ENCODE data around the gene TMCO1. TPM values are rescaled to one million over a fixed set of nuclear protein-coding genes. Genes with fewer than 3 reads are reported as not detected.

TMCO1 gene
- total RNA-seq, 1 experiment from 2014 or later, result 116 TPM

- no peak for DNase-seq (ENCODE audit: low spot score)
- Histone ChIP-seq H3K27ac (ENCODE audit: low read depth, low read length, poor library complexity, severe bottlenecking) (peak overlapping the region; percentile 97), H3K4me1 (ENCODE audit: insufficient read depth, low read length, poor library complexity, severe bottlenecking) (peaks cover 26% of the 10 kb centered on the region), H3K9me3 (ENCODE audit: low read depth, low read length, poor library complexity, severe bottlenecking) (no peaks in the 10 kb centered on the region), H3K36me3 (ENCODE audit: insufficient read depth, low read length, poor library complexity, severe bottlenecking) (peaks cover 6% of the 10 kb centered on the region), H3K4me3 (ENCODE audit: low read depth, low read length, poor library complexity, severe bottlenecking) (peak overlapping the region; percentile 81), H3K27me3 (replicated peaks; ENCODE audit: insufficient read depth, low read depth, low read length, poor library complexity) (no peaks in the 10 kb centered on the region)
- no peak for TF ChIP-seq EZH2 (IDR thresholded peaks at IDR 0.05; ENCODE audit: borderline replicate concordance, low read depth, low read length, poor library complexity, severe bottlenecking)
- TF ChIP-seq, protein P1, sequence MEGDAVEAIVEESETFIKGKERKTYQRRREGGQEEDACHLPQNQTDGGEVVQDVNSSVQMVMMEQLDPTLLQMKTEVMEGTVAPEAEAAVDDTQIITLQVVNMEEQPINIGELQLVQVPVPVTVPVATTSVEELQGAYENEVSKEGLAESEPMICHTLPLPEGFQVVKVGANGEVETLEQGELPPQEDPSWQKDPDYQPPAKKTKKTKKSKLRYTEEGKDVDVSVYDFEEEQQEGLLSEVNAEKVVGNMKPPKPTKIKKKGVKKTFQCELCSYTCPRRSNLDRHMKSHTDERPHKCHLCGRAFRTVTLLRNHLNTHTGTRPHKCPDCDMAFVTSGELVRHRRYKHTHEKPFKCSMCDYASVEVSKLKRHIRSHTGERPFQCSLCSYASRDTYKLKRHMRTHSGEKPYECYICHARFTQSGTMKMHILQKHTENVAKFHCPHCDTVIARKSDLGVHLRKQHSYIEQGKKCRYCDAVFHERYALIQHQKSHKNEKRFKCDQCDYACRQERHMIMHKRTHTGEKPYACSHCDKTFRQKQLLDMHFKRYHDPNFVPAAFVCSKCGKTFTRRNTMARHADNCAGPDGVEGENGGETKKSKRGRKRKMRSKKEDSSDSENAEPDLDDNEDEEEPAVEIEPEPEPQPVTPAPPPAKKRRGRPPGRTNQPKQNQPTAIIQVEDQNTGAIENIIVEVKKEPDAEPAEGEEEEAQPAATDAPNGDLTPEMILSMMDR (conservative IDR thresholded peaks at IDR 0.05; ENCODE audit: low read depth, low read length), result no peak
- POLR2A ChIA-PET (ENCODE audit: low non-redundant PET), result no interaction called here
- CTCF ChIA-PET, result interaction anchor here (0.7 to 0.8 kb wide), 2 partner anchors 10 to 106 kb away, joined by 3 to 6 read pairs; no protein-coding TSS in a partner anchor
- intact Hi-C loops (cut with micrococcal nuclease; ENCODE audit: unreplicated experiment), result loop anchor here (5.0 kb wide), 2 partner anchors 96 to 129 kb away; partner anchors contain the start of gene UCK2
- BruUV-seq (replicated peaks), result TSS peak; percentile 85
These were observed 70.0 kb downstream of the TMCO1 start for GRCh38 chr1:165698761-165699052.

- DNase-seq (ENCODE audit: low spot score), result peak; percentile 94
- BruUV-seq (replicated peaks), result no TSS peak
- CTCF ChIA-PET, result interaction anchor here (0.7 to 0.8 kb wide), 3 partner anchors 11 to 105 kb away, joined by 3 to 6 read pairs (median 5); no protein-coding TSS in a partner anchor
- no peak for TF ChIP-seq EZH2 (IDR thresholded peaks at IDR 0.05; ENCODE audit: borderline replicate concordance, low read depth, low read length, poor library complexity, severe bottlenecking)
- TF ChIP-seq, protein P1 (conservative IDR thresholded peaks at IDR 0.05; ENCODE audit: low read depth, low read length), result peak; percentile 48
- Histone ChIP-seq H3K4me1 (ENCODE audit: insufficient read depth, low read length, poor library complexity, severe bottlenecking) (peaks cover 26% of the 10 kb centered on the region), H3K36me3 (ENCODE audit: insufficient read depth, low read length, poor library complexity, severe bottlenecking) (peaks cover 6% of the 10 kb centered on the region), H3K4me3 (ENCODE audit: low read depth, low read length, poor library complexity, severe bottlenecking) (peak within 1 kb of the TSS; percentile 81), H3K27ac (ENCODE audit: low read depth, low read length, poor library complexity, severe bottlenecking) (peak within 1 kb of the TSS; percentile 97), H3K27me3 (replicated peaks; ENCODE audit: insufficient read depth, low read depth, low read length, poor library complexity) (no peaks in the 10 kb centered on the region), H3K9me3 (ENCODE audit: low read depth, low read length, poor library complexity, severe bottlenecking) (no peaks in the 10 kb centered on the region)
- POLR2A ChIA-PET (ENCODE audit: low non-redundant PET), result interaction anchor here (0.5 to 0.7 kb wide), 3 partner anchors 58 to 147 kb away, joined by 3 to 5 read pairs (median 5); no protein-coding TSS in a partner anchor
- intact Hi-C loops (cut with micrococcal nuclease; ENCODE audit: unreplicated experiment), result loop anchor here (2.0 to 5.0 kb wide), 3 partner anchors 65 to 129 kb away; partner anchors contain the start of gene UCK2
These were observed 70.5 kb downstream of the TMCO1 start, which contains the start of gene ALDH9A1 for GRCh38 chr1:165697881-165698760. Gene ALDH9A1, minus strand, starts transcription at chr1:165698562. Its CDS starts 4 bp downstream, at chr1:165698558.

GRCh38 chr1:165697491-165697880 is 71.2 kb downstream of the TMCO1 start:
- H3K4me1 ChIP-seq (ENCODE audit: insufficient read depth, low read length, poor library complexity, severe bottlenecking), result peaks cover 26% of the 10 kb centered on the region
- intact Hi-C loops (cut with micrococcal nuclease; ENCODE audit: unreplicated experiment), result loop anchor here (2.0 to 5.0 kb wide), 3 partner anchors 65 to 130 kb away; partner anchors contain the start of gene UCK2
- POLR2A ChIA-PET (ENCODE audit: low non-redundant PET), result interaction anchor here (0.5 kb wide), 1 partner anchor 58 kb away, joined by 5 read pairs; no protein-coding TSS in a partner anchor
- CTCF ChIA-PET, result no interaction called here
- H3K4me3 ChIP-seq (ENCODE audit: low read depth, low read length, poor library complexity, severe bottlenecking), result peak overlapping the region; percentile 81
- H3K9me3 ChIP-seq (ENCODE audit: low read depth, low read length, poor library complexity, severe bottlenecking), result no peaks in the 10 kb centered on the region
- peak; percentile 43 for DNase-seq (ENCODE audit: low spot score)
- TF ChIP-seq, protein P1 (conservative IDR thresholded peaks at IDR 0.05; ENCODE audit: low read depth, low read length), result no peak
- no peak for TF ChIP-seq EZH2 (IDR thresholded peaks at IDR 0.05; ENCODE audit: borderline replicate concordance, low read depth, low read length, poor library complexity, severe bottlenecking)
- peak overlapping the region; percentile 97 for H3K27ac ChIP-seq (ENCODE audit: low read depth, low read length, poor library complexity, severe bottlenecking)
- no peaks in the 10 kb centered on the region for H3K27me3 ChIP-seq (replicated peaks; ENCODE audit: insufficient read depth, low read depth, low read length, poor library complexity)
- peaks cover 6% of the 10 kb centered on the region for H3K36me3 ChIP-seq (ENCODE audit: insufficient read depth, low read length, poor library complexity, severe bottlenecking)
- BruUV-seq (replicated peaks), result no TSS peak

Data from A673 (cell line).